D721Med (cell line): ENCODE measurements around the gene GLP1R.

Experiments
- DNase-seq: peaks from one replicate; pipeline ENCODE4 v3.0.0; 2011; ENCODE audit warnings: low spot score; ENCODE audit not compliant: insufficient read length
- FAIRE-seq: peaks from 2 replicates; lab custom pipeline; 2011; peaks lifted over from hg19 to GRCh38; lab: Jason Lieb, UNC
- CTCF ChIP-seq: IDR thresholded peaks from 2 replicates; pipeline ENCODE4 v1.5.1; 2012; ENCODE audit warnings: mild to moderate bottlenecking, control low read depth; ENCODE audit not compliant: insufficient read depth; ENCODE audit errors: missing control alignments

Gene GLP1R

DNA sequence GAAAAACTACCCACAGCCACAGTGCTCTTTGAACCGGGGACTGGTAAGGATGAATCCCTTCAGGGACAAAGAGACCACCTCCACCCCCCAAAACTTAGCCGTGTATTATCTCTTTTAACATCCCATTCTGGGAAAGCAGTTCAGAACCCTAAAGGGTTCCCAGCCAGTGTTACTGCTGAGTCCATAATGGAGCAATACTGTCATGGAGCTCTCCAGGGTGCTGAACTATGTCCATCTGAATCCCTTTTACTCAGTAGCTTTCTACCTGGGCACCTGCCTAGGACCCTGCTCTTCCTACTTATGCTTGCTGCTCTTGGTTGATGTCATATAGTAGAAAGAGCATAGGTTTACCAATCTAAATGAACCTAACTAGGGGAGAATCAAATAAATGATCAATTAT lies 88.7 kb downstream of the GLP1R start:
- FAIRE-seq (no peak), DNase-seq (no peak)
- no peak for TF ChIP-seq CTCF
